Caco-2 (cell line): Measurements from ENCODE around the gene LRRC1. TPM values are rescaled to one million over a fixed set of nuclear protein-coding genes. Genes with fewer than 3 reads are reported as not detected.
"Not testable (repeated sequence)": the region's sequence is repeated elsewhere in the genome, so short reads cannot be mapped to it uniquely, and the experiment has no call there.

Experiments
- BruUV-seq: library from RNA; stranded (reverse); fragments of 400-500 nt; replicated peaks from 2 replicates; lab custom pipeline; 2021; lab: Mats Ljungman, UMichigan
- CTCF ChIA-PET: fragments of 300-600 bp; sonication (Branson Sonifier 250); formaldehyde crosslinking; loops from one replicate; lab custom pipeline; 2022; ENCODE audit warnings: antibody characterized with exemption; lab: Charles Lee
- POLR2A ChIA-PET: fragments of 300-600 bp; sonication (Branson Sonifier 250); formaldehyde crosslinking; loops from one replicate; lab custom pipeline; 2022; ENCODE audit warnings: antibody characterized with exemption; lab: Charles Lee
- DNase-seq, 2 experiments: peaks; one replicate each; pipeline versions ENCODE4 v3.0.0 to v3.0.0-alpha.2; 2020 to 2022
- H3K27me3 ChIP-seq: replicated peaks from 2 replicates; pipeline ENCODE4 v1.6.0; 2011; ENCODE audit warnings: low read length; ENCODE audit not compliant: control insufficient read depth, insufficient read depth
- H3K36me3 ChIP-seq: 2 replicates; pipeline ENCODE4 v1.5.1; 2011; ENCODE audit warnings: low read length; ENCODE audit not compliant: control insufficient read depth, insufficient read depth
- H3K4me1 ChIP-seq: fragments of 250-450 bp; sonication (Bioruptor Pico); 2 replicates; pipeline ENCODE4 v1.5.1; 2020; ENCODE audit warnings: mild to moderate bottlenecking
- H3K4me3 ChIP-seq: 2 replicates; pipeline ENCODE4 v1.5.1; 2011; ENCODE audit warnings: low read depth, mild to moderate bottlenecking, control low read depth, low read length
- H3K9me3 ChIP-seq: fragments of 250-450 bp; sonication (Bioruptor Pico); 2 replicates; pipeline ENCODE4 v1.5.1; 2020; ENCODE audit warnings: mild to moderate bottlenecking, moderate library complexity
- H3K27ac Mint-ChIP-seq: one replicate; pipeline ENCODE4 v1.8.0; 2022; ENCODE audit warnings: mixed read lengths; ENCODE audit not compliant: unreplicated experiment
- H3K27me3 Mint-ChIP-seq: one replicate; pipeline ENCODE4 v1.8.0; 2022; ENCODE audit warnings: mixed read lengths; ENCODE audit not compliant: insufficient read depth, unreplicated experiment
- H3K36me3 Mint-ChIP-seq: one replicate; pipeline ENCODE4 v1.8.0; 2022; ENCODE audit warnings: mild to moderate bottlenecking, mixed read lengths; ENCODE audit not compliant: insufficient read depth, unreplicated experiment
- H3K4me1 Mint-ChIP-seq: one replicate; pipeline ENCODE4 v1.8.0; 2022; ENCODE audit warnings: low read depth, mixed read lengths; ENCODE audit not compliant: unreplicated experiment
- H3K4me3 Mint-ChIP-seq: one replicate; pipeline ENCODE4 v1.8.0; 2022; ENCODE audit warnings: mild to moderate bottlenecking, moderate library complexity, mixed read lengths; ENCODE audit not compliant: unreplicated experiment
- H3K9me3 Mint-ChIP-seq: one replicate; pipeline ENCODE4 v1.8.0; 2022; ENCODE audit warnings: mixed read lengths; ENCODE audit not compliant: unreplicated experiment
- intact Hi-C: fragments of 100-400 bp; cut with micrococcal nuclease; formaldehyde crosslinking; loops from one replicate; pipeline ENCODE4 v1.10.0; 2022; ENCODE audit not compliant: unreplicated experiment
- total RNA-seq: library from RNA; stranded (reverse); gene quantifications from 2 replicates; pipeline ENCODE4 v1.2.3, GENCODE V29; 2022
- TF ChIP-seq, protein P1 (sequence below), 2 experiments: fragments of 200-600 bp in 1 of 2; IDR thresholded peaks; 1 replicate in 1 of 2; 2 replicates in 1 of 2; pipeline versions ENCODE4 v1.5.1 to v1.8.0; 2011 to 2022; ENCODE audit warnings: antibody characterized with exemption in 1 of 2, control low read depth in 1 of 2, inconsistent platforms in 1 of 2, low read depth in 1 of 2, low read length in 1 of 2, mild to moderate bottlenecking in 1 of 2, moderate library complexity in 1 of 2; ENCODE audit not compliant: insufficient read depth in 1 of 2, severe bottlenecking in 1 of 2, unreplicated experiment in 1 of 2

Gene LRRC1
- total RNA-seq, 1 experiment from 2014 or later, result 60.8 TPM

GRCh38 chr6:53784991-53785390 lies 9.8 kb upstream of the LRRC1 start:
- H3K27me3 Mint-ChIP-seq, H3K27ac Mint-ChIP-seq, H3K36me3 ChIP-seq, H3K4me3 ChIP-seq, intact Hi-C loops, POLR2A ChIA-PET, H3K27me3 ChIP-seq, BruUV-seq, CTCF ChIA-PET, DNase-seq, H3K4me1 ChIP-seq, H3K4me3 Mint-ChIP-seq: not testable (repeated sequence)
- Mint-ChIP-seq H3K36me3 (peaks cover 13% of the 10 kb centered on the region), H3K9me3 (peaks cover 39% of the 10 kb centered on the region), H3K4me1 (peaks cover 14% of the 10 kb centered on the region)
- peaks cover 12% of the 10 kb centered on the region for H3K9me3 ChIP-seq

- intact Hi-C loops, result no loop called here
- DNase-seq, result no peak
These were observed 8.0 kb upstream of the LRRC1 start for GRCh38 chr6:53786832-53787231.

GRCh38 chr6:53790886-53791285 lies 3.9 kb upstream of the LRRC1 start:
- POLR2A ChIA-PET, result no interaction called here
- Mint-ChIP-seq H3K4me3 (peak overlapping the region; percentile 14), H3K36me3 (peaks cover 35% of the 10 kb centered on the region), H3K27me3 (no peaks in the 10 kb centered on the region), H3K4me1 (peaks cover under 1% of the 10 kb centered on the region), H3K27ac (no peak overlapping the region), H3K9me3 (peaks cover 11% of the 10 kb centered on the region)
- Histone ChIP-seq H3K36me3 (no peaks in the 10 kb centered on the region), H3K27me3 (no peaks in the 10 kb centered on the region), H3K9me3 (peaks cover 16% of the 10 kb centered on the region), H3K4me1 (peaks cover 11% of the 10 kb centered on the region), H3K4me3 (no peak overlapping the region)
- CTCF ChIA-PET, result no interaction called here
- TF ChIP-seq, protein P1, sequence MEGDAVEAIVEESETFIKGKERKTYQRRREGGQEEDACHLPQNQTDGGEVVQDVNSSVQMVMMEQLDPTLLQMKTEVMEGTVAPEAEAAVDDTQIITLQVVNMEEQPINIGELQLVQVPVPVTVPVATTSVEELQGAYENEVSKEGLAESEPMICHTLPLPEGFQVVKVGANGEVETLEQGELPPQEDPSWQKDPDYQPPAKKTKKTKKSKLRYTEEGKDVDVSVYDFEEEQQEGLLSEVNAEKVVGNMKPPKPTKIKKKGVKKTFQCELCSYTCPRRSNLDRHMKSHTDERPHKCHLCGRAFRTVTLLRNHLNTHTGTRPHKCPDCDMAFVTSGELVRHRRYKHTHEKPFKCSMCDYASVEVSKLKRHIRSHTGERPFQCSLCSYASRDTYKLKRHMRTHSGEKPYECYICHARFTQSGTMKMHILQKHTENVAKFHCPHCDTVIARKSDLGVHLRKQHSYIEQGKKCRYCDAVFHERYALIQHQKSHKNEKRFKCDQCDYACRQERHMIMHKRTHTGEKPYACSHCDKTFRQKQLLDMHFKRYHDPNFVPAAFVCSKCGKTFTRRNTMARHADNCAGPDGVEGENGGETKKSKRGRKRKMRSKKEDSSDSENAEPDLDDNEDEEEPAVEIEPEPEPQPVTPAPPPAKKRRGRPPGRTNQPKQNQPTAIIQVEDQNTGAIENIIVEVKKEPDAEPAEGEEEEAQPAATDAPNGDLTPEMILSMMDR (IDR thresholded peaks at IDR 0.05; ENCODE audit: insufficient read depth in 1 of 2, low read depth in 1 of 2, low read length in 1 of 2, severe bottlenecking in 1 of 2, unreplicated experiment in 1 of 2), result no peak
- DNase-seq, result no peak
- intact Hi-C loops, result loop anchor here (5.0 kb wide), 1 partner anchor 131 kb away; no protein-coding TSS in a partner anchor
- no TSS peak for BruUV-seq

More at GRCh38 chr6:53786832-53787231, 8.0 kb upstream of the LRRC1 start:
- Mint-ChIP-seq H3K9me3 (peaks cover 24% of the 10 kb centered on the region), H3K27ac (no peak overlapping the region), H3K27me3 (no peaks in the 10 kb centered on the region), H3K4me3 (no peak overlapping the region), H3K36me3 (peaks cover 4% of the 10 kb centered on the region), H3K4me1 (peaks cover 11% of the 10 kb centered on the region)
- Histone ChIP-seq H3K4me1 (peaks cover 5% of the 10 kb centered on the region), H3K9me3 (peaks cover 16% of the 10 kb centered on the region), H3K4me3 (no peak overlapping the region), H3K27me3 (no peaks in the 10 kb centered on the region), H3K36me3 (no peaks in the 10 kb centered on the region)
- no TSS peak for BruUV-seq
- CTCF ChIA-PET, result no interaction called here
- TF ChIP-seq, protein P1 (IDR thresholded peaks at IDR 0.05; ENCODE audit: insufficient read depth in 1 of 2, low read depth in 1 of 2, low read length in 1 of 2, severe bottlenecking in 1 of 2, unreplicated experiment in 1 of 2), result no peak
- POLR2A ChIA-PET, result no interaction called here
